Pericardium fibroblast (primary cell): ENCODE data around the gene MYPN. TPM values are rescaled to one million over a fixed set of nuclear protein-coding genes. Genes with fewer than 3 reads are reported as not detected.

ENCODE experiments used
- total RNA-seq: library from RNA; depleted of rRNA; stranded (reverse); fragments of >200 nt; gene quantifications from 2 replicates; pipeline ENCODE4 v1.2.3, GENCODE V29; 2015

The MYPN gene, protein sequence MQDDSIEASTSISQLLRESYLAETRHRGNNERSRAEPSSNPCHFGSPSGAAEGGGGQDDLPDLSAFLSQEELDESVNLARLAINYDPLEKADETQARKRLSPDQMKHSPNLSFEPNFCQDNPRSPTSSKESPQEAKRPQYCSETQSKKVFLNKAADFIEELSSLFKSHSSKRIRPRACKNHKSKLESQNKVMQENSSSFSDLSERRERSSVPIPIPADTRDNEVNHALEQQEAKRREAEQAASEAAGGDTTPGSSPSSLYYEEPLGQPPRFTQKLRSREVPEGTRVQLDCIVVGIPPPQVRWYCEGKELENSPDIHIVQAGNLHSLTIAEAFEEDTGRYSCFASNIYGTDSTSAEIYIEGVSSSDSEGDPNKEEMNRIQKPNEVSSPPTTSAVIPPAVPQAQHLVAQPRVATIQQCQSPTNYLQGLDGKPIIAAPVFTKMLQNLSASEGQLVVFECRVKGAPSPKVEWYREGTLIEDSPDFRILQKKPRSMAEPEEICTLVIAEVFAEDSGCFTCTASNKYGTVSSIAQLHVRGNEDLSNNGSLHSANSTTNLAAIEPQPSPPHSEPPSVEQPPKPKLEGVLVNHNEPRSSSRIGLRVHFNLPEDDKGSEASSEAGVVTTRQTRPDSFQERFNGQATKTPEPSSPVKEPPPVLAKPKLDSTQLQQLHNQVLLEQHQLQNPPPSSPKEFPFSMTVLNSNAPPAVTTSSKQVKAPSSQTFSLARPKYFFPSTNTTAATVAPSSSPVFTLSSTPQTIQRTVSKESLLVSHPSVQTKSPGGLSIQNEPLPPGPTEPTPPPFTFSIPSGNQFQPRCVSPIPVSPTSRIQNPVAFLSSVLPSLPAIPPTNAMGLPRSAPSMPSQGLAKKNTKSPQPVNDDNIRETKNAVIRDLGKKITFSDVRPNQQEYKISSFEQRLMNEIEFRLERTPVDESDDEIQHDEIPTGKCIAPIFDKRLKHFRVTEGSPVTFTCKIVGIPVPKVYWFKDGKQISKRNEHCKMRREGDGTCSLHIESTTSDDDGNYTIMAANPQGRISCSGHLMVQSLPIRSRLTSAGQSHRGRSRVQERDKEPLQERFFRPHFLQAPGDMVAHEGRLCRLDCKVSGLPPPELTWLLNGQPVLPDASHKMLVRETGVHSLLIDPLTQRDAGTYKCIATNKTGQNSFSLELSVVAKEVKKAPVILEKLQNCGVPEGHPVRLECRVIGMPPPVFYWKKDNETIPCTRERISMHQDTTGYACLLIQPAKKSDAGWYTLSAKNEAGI (N-terminal part only)
- total RNA-seq: 0.34 TPM in 1 of 2 replicates, not detected in the other

DNA sequence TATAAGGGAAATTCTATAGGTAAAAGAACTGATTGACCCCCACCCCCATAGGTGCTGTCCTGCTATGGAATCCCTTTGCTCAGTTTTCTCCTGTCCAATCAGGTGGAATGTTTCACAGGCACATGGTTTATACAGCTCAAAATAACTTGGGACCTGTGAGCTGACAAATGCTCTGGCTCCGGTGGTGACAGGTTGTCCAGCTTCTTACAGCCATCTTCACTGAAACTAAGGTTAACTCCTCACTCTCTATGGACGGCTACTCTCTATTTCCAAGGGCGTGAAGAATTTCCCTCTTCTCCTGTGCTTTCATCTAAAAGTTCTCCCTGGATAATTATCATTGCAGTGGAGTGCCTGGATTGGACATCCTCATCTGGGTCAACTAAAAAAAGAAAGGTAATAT is at the start of gene MYPN:
Gene MYPN, plus strand, starts transcription at position 158 of the 400 bp plus-strand sequence. CDS start 11,951 bp downstream, outside the sequence.

DNA sequence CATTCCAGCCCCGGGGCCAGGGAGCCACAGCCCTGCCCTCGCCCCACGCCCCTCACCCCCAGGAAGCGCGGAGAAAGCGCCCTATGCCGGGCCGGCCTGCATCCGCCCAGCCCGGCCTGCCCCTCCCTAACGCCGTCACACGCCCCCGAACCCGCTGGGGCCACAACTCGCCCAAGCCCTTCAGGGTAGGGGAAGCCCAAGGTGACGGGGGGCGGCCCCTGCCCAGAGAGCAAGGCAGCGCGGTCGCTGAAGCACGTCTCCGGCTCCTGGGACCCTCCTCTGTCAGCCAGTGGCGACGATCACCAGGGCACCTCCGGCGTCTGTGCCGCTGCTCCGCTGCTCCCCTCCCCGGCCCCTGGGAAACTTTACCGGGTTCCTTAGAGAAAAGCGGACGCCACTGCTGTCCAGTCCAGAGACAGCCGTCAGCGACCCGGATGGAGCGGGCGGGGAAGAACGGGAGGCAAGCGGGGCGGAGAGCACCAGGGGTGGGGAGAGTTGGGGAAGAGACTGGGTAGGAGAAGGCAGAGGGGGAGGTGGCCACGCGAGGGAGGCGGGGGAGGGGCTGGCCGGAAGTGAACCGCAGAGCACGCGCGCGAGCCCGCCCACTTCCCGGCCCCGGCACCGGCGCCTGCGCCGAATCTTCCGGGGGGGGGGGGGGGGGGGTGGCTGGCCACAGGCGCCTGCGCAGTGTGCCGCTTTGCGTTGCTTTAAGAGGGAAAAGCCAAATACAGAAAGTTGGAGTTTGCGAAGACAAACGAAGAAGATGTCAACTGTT is 34.3 kb upstream of the MYPN start, which contains the start of gene HERC4:
Gene HERC4, minus strand, starts transcription at position 509 of the 775 bp plus-strand sequence. CDS start 2,175 bp downstream, outside the sequence.

DNA sequence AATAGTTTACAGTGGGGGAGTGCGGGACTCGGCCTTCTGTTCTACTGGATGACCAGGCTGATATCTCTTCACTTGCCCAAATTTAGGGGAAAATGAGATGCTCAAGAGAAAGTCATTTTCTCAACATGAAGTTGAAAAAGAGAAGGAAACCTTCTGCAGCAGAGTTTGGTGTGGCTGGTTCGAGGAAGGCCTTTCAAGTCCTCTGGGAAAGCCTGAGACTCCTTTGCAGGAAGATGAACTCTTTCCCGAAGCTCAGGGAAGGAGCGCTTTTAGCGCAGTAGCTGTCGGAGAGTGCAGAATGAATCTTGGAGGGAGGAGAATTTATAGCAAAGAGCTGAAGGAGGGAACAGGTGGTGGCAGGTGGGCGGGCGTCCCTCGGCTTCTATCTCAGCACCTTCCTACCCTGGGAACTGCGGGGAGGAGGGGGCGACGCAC is 122.5 kb downstream of the MYPN start, which contains the start of gene ATOH7:
Gene ATOH7, minus strand, starts transcription at position 297 of the 435 bp plus-strand sequence. CDS start 436 bp downstream, outside the sequence.

Other genes with a start within 250 kb of the MYPN start
- 7.9 and 10.6 TPM in 2 replicates for gene SIRT1, start 224.8 kb upstream of the MYPN start, total RNA-seq
- gene HERC4, start 34.2 kb upstream of the MYPN start, total RNA-seq: 26.1 and 29.9 TPM in 2 replicates
- gene ATOH7, start 122.6 kb downstream of the MYPN start, total RNA-seq: not detected in 2 replicates
- gene HNRNPH3, start 222.6 kb downstream of the MYPN start, total RNA-seq: 11.0 and 11.2 TPM in 2 replicates
- gene PBLD, start 223.4 kb downstream of the MYPN start, total RNA-seq: 3.8 and 6.7 TPM in 2 replicates